Measurements from ENCODE around the gene AKT1.

DNA sequence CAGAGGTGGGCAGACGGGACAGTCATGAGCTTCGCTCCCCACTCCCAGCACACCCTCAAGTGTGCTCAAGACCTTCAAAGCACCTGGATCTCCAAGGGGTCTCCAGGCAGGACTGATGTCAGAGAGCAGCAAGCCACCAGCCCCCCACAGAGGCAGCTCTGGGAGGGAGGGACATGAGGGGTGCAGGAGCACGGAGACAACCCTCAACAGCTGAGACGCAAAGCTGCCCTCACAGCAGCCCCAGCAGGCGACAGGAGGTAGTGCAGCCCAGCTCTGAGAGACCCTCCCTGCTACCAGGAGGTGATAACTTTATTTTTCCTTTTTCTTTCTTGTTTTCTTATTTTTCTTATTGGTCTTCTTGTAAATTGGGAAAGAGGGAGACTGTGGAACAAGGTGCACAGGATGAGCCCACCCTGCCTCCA, 24.7 kb downstream of the AKT1 start:
- TF ChIP-seq, protein P1, sequence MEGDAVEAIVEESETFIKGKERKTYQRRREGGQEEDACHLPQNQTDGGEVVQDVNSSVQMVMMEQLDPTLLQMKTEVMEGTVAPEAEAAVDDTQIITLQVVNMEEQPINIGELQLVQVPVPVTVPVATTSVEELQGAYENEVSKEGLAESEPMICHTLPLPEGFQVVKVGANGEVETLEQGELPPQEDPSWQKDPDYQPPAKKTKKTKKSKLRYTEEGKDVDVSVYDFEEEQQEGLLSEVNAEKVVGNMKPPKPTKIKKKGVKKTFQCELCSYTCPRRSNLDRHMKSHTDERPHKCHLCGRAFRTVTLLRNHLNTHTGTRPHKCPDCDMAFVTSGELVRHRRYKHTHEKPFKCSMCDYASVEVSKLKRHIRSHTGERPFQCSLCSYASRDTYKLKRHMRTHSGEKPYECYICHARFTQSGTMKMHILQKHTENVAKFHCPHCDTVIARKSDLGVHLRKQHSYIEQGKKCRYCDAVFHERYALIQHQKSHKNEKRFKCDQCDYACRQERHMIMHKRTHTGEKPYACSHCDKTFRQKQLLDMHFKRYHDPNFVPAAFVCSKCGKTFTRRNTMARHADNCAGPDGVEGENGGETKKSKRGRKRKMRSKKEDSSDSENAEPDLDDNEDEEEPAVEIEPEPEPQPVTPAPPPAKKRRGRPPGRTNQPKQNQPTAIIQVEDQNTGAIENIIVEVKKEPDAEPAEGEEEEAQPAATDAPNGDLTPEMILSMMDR (IDR thresholded peaks at IDR 0.05 in 4 of 5, conservative IDR thresholded peaks at IDR 0.05 in 1 of 5) = peak in 1 of 5 experiments; percentile 28
- TF ChIP-seq POLR2A (IDR thresholded peaks at IDR 0.05) = no peak
